Calu3 (cell line): ENCODE data around the gene EHD3. TPM values are rescaled to one million over a fixed set of nuclear protein-coding genes. Genes with fewer than 3 reads are reported as not detected.

Experiments used
- BruUV-seq: library from RNA; stranded (reverse); fragments of 400-500 nt; replicated peaks from 2 replicates; lab custom pipeline; 2021; lab: Mats Ljungman, UMichigan
- CTCF ChIA-PET: fragments of 300-600 bp; sonication (Branson Sonifier 250); formaldehyde crosslinking; loops from one replicate; lab custom pipeline; 2022; ENCODE audit warnings: antibody characterized with exemption; lab: Charles Lee
- DNase-seq: peaks from one replicate; pipeline ENCODE4 v3.0.0; 2022
- H3K27ac Mint-ChIP-seq: one replicate; pipeline ENCODE4 v1.8.0; 2022; ENCODE audit warnings: mixed read lengths; ENCODE audit not compliant: unreplicated experiment
- H3K27me3 Mint-ChIP-seq: one replicate; pipeline ENCODE4 v1.8.0; 2022; ENCODE audit warnings: mixed read lengths; ENCODE audit not compliant: unreplicated experiment
- H3K36me3 Mint-ChIP-seq: one replicate; pipeline ENCODE4 v1.8.0; 2022; ENCODE audit warnings: mild to moderate bottlenecking, moderate library complexity, mixed read lengths; ENCODE audit not compliant: insufficient read depth, unreplicated experiment
- H3K4me1 Mint-ChIP-seq: one replicate; pipeline ENCODE4 v1.8.0; 2022; ENCODE audit warnings: mild to moderate bottlenecking, low read depth, mixed read lengths; ENCODE audit not compliant: unreplicated experiment
- H3K4me3 Mint-ChIP-seq: one replicate; pipeline ENCODE4 v1.8.0; 2022; ENCODE audit warnings: mild to moderate bottlenecking, low read depth, moderate library complexity, mixed read lengths; ENCODE audit not compliant: unreplicated experiment
- H3K9me3 Mint-ChIP-seq: one replicate; pipeline ENCODE4 v1.8.0; 2022; ENCODE audit warnings: low read depth, mixed read lengths; ENCODE audit not compliant: unreplicated experiment
- CTCF ChIP-seq: fragments of 200-600 bp; IDR thresholded peaks from one replicate; pipeline ENCODE4 v1.8.0; 2022; ENCODE audit warnings: antibody characterized with exemption; ENCODE audit not compliant: unreplicated experiment
- intact Hi-C: fragments of 100-400 bp; cut with micrococcal nuclease; formaldehyde crosslinking; loops from one replicate; pipeline ENCODE4 v1.10.0; 2022; ENCODE audit not compliant: unreplicated experiment
- total RNA-seq: library from RNA; stranded (reverse); gene quantifications from 2 replicates; pipeline ENCODE4 v1.2.3, GENCODE V29; 2022

EHD3 gene
- total RNA-seq, 1 experiment from 2014 or later = 1.7 TPM

- Mint-ChIP-seq H3K9me3 (no peaks in the 10 kb centered on the region), H3K27ac (no peak overlapping the region), H3K27me3 (no peaks in the 10 kb centered on the region), H3K36me3 (no peaks in the 10 kb centered on the region), H3K4me1 (no peaks in the 10 kb centered on the region), H3K4me3 (no peak overlapping the region)
- no peak for DNase-seq
- TF ChIP-seq CTCF = no peak
- intact Hi-C loops = no loop called here
- CTCF ChIA-PET = no interaction called here
- BruUV-seq = no TSS peak
These were observed 17.1 kb downstream of the EHD3 start for GRCh38 chr2:31251018-31251417.

GRCh38 chr2:31251851-31252250 is 17.9 kb downstream of the EHD3 start:
- intact Hi-C loops = no loop called here
- BruUV-seq = no TSS peak
- Mint-ChIP-seq H3K36me3 (no peaks in the 10 kb centered on the region), H3K9me3 (no peaks in the 10 kb centered on the region), H3K4me3 (no peak overlapping the region), H3K27me3 (no peaks in the 10 kb centered on the region), H3K4me1 (no peaks in the 10 kb centered on the region), H3K27ac (no peak overlapping the region)
- CTCF ChIA-PET = no interaction called here
- no peak for TF ChIP-seq CTCF
- no peak for DNase-seq

- BruUV-seq = no TSS peak
- Mint-ChIP-seq H3K4me3 (no peak overlapping the region), H3K36me3 (no peaks in the 10 kb centered on the region), H3K4me1 (no peaks in the 10 kb centered on the region), H3K27me3 (no peaks in the 10 kb centered on the region), H3K27ac (no peak overlapping the region), H3K9me3 (no peaks in the 10 kb centered on the region)
- no peak for DNase-seq
- CTCF ChIA-PET = interaction anchor here (0.5 kb wide), 2 partner anchors 139 to 1075 kb away, joined by 3 to 4 read pairs; no protein-coding TSS in a partner anchor
- intact Hi-C loops = no loop called here
- TF ChIP-seq CTCF = no peak
These were observed 19.6 kb downstream of the EHD3 start for GRCh38 chr2:31253356-31254131.

GRCh38 chr2:31254237-31255203 is 20.6 kb downstream of the EHD3 start:
- no TSS peak for BruUV-seq
- Mint-ChIP-seq H3K4me3 (no peak overlapping the region), H3K27ac (no peak overlapping the region), H3K9me3 (no peaks in the 10 kb centered on the region), H3K4me1 (no peaks in the 10 kb centered on the region), H3K36me3 (no peaks in the 10 kb centered on the region), H3K27me3 (no peaks in the 10 kb centered on the region)
- intact Hi-C loops = no loop called here
- DNase-seq = no peak
- TF ChIP-seq CTCF = no peak
- CTCF ChIA-PET = interaction anchor here (0.5 kb wide), 1 partner anchor 140 kb away, joined by 4 read pairs; no protein-coding TSS in a partner anchor
